NT2/D1 (cell line): ENCODE results near the gene ASB18.

Experiments
- DNase-seq: peaks from one replicate; pipeline ENCODE4 v3.0.0-alpha.2; 2011; ENCODE audit warnings: low read depth, low spot score
- H3K27me3 ChIP-seq: 2 replicates; pipeline ENCODE4 v1.6.0; 2011; ENCODE audit warnings: mild to moderate bottlenecking; ENCODE audit not compliant: insufficient read length, insufficient read depth
- H3K36me3 ChIP-seq: 2 replicates; pipeline ENCODE4 v1.6.1; 2011; ENCODE audit warnings: mild to moderate bottlenecking, low read length, mixed read lengths; ENCODE audit not compliant: insufficient read depth, insufficient read length
- H3K4me1 ChIP-seq: 2 replicates; pipeline ENCODE4 v1.5.1; 2011; ENCODE audit not compliant: insufficient read depth, insufficient read length
- H3K4me3 ChIP-seq: 2 replicates; pipeline ENCODE4 v1.5.1; 2011; ENCODE audit warnings: low read depth; ENCODE audit not compliant: insufficient read length
- H3K9ac ChIP-seq: 2 replicates; pipeline ENCODE4 v1.6.0; 2011; ENCODE audit warnings: low read depth; ENCODE audit not compliant: insufficient read length
- H3K9me3 ChIP-seq: 2 replicates; pipeline ENCODE4 v1.5.1; 2011; ENCODE audit warnings: mild to moderate bottlenecking, low read length; ENCODE audit not compliant: insufficient read depth
- SUZ12 ChIP-seq: IDR thresholded peaks from 2 replicates; pipeline ENCODE4 v1.6.1; 2011; ENCODE audit not compliant: insufficient read length, insufficient read depth; ENCODE audit errors: extremely low read depth
- YY1 ChIP-seq: IDR thresholded peaks from 2 replicates; pipeline ENCODE4 v1.6.1; 2011; ENCODE audit not compliant: insufficient read length, insufficient read depth
- ZNF274 ChIP-seq: IDR thresholded peaks from 2 replicates; pipeline ENCODE4 v1.6.1; 2011; ENCODE audit warnings: mild to moderate bottlenecking, low read depth, low read length

Gene ASB18

GRCh38 chr2:236205867-236206645 lies 58.1 kb downstream of the ASB18 start:
- H3K9ac ChIP-seq = no peak overlapping the region
- no peaks in the 10 kb centered on the region for H3K27me3 ChIP-seq
- TF ChIP-seq SUZ12 (no peak), ZNF274 (no peak), YY1 (no peak)
- DNase-seq = no peak
- H3K4me1 ChIP-seq = peaks cover 10% of the 10 kb centered on the region
- no peaks in the 10 kb centered on the region for H3K9me3 ChIP-seq
- no peak overlapping the region for H3K4me3 ChIP-seq
- no peaks in the 10 kb centered on the region for H3K36me3 ChIP-seq

DNA sequence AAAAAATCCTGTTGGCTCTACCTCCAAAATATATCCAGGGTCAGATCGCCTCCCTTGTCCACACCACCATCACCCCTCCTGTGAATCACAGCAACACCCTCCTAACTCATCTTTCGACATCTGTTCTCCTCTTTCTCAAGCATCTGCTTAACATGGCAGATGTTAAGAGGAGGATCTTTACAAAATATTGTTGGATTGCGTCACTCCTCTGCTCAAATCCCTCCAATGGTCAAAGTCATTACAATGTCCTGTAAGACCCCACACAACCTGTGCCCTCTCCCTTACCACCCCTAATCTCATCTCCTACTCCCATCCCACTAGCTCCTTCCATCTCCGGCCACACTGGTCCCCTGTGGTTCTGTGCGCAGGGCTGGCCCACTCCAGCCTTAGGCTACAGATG lies 59.3 kb downstream of the ASB18 start:
- no peaks in the 10 kb centered on the region for H3K27me3 ChIP-seq
- no peaks in the 10 kb centered on the region for H3K36me3 ChIP-seq
- DNase-seq = no peak
- H3K4me1 ChIP-seq = peaks cover 12% of the 10 kb centered on the region
- no peaks in the 10 kb centered on the region for H3K9me3 ChIP-seq
- H3K4me3 ChIP-seq = no peak overlapping the region
- no peak for TF ChIP-seq YY1
- no peak for TF ChIP-seq SUZ12
- H3K9ac ChIP-seq = no peak overlapping the region

GRCh38 chr2:236200378-236200777 lies 63.8 kb downstream of the ASB18 start:
- Histone ChIP-seq H3K36me3 (no peaks in the 10 kb centered on the region), H3K9ac (no peak overlapping the region), H3K4me3 (no peak overlapping the region), H3K27me3 (no peaks in the 10 kb centered on the region), H3K9me3 (no peaks in the 10 kb centered on the region), H3K4me1 (peaks cover 3% of the 10 kb centered on the region)
- TF ChIP-seq ZNF274 (no peak), YY1 (no peak), SUZ12 (no peak)
- DNase-seq = no peak

DNA sequence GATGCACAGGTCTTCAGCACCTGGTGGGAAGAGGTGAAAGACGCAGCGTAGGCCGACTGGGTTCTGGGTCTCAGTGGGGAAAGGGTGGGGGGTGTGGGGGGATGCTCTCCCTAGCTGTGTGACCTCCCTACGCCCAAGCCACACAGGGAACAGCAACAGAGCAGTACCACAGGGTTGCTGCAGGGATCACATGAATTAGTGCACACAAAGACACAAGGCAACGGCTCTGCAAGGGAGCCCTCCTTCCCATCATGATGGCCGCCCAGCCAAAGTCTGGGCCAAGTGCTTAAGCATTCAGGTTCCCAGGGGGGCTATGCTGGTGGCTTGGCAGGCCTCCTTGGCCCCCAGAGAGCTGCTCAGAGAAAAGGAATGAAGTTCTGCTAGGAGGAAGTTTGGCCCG lies 67.8 kb downstream of the ASB18 start:
- H3K27me3 ChIP-seq = no peaks in the 10 kb centered on the region
- no peak for TF ChIP-seq YY1

DNA sequence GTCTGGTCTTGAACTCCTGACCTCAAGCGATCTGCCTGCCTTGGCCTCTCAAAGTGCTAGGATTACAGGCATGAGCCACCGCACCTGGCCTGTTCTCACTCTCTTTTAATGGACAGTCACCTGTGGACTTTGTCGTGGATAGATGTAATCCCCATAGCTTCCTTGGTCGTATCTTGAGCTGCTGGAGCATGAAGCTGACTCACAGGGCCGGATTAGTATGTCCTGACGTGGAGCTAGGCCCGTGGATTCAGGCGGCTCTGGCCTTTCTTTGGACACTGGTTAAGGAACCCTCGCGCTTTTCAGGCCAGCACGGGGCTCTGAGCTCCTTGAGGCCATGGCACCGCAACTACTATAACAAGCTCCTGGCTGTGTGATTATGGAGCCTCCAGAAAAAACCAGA lies 68.5 kb downstream of the ASB18 start:
- no peak overlapping the region for H3K4me3 ChIP-seq
- H3K9ac ChIP-seq = no peak overlapping the region
- no peaks in the 10 kb centered on the region for H3K9me3 ChIP-seq
- H3K36me3 ChIP-seq = no peaks in the 10 kb centered on the region
- no peaks in the 10 kb centered on the region for H3K27me3 ChIP-seq
- TF ChIP-seq SUZ12 (no peak), ZNF274 (no peak), YY1 (no peak)
- no peak for DNase-seq
- H3K4me1 ChIP-seq = peaks cover 3% of the 10 kb centered on the region

More for the DNA sequence above, 67.8 kb downstream of the ASB18 start:
- H3K36me3 ChIP-seq = no peaks in the 10 kb centered on the region
- no peak for DNase-seq
- H3K4me3 ChIP-seq = no peak overlapping the region
- peaks cover 3% of the 10 kb centered on the region for H3K4me1 ChIP-seq
- H3K9me3 ChIP-seq = no peaks in the 10 kb centered on the region
- no peak overlapping the region for H3K9ac ChIP-seq

DNA sequence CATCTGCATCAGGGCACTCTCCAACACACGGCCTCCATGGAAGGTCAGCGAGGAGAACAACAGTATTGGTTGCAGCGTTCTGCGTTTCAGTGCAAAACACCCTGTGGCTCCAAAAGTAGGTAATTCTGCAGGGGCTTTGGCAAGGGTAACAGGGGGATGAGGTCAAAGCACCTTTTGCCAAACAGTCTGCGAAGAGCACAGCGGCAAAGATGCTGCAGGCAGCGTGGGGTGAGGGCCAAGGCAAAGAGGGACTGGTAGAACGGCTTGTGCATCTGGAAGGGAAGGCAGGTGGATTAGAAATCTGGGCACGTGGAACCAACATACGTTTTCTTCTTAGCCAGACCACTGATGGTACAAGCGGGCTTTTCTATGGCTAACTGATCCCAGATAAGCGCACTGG lies 69.4 kb downstream of the ASB18 start:
- no peak overlapping the region for H3K4me3 ChIP-seq
- H3K9ac ChIP-seq = no peak overlapping the region
- H3K27me3 ChIP-seq = no peaks in the 10 kb centered on the region
- H3K4me1 ChIP-seq = no peaks in the 10 kb centered on the region
- H3K9me3 ChIP-seq = no peaks in the 10 kb centered on the region
- H3K36me3 ChIP-seq = no peaks in the 10 kb centered on the region
- TF ChIP-seq ZNF274 = no peak
- TF ChIP-seq SUZ12 = no peak
- TF ChIP-seq YY1 = no peak
- no peak for DNase-seq

- H3K36me3 ChIP-seq = no peaks in the 10 kb centered on the region
- H3K4me1 ChIP-seq = no peaks in the 10 kb centered on the region
- TF ChIP-seq YY1 (no peak), SUZ12 (no peak)
- DNase-seq = no peak
- no peaks in the 10 kb centered on the region for H3K9me3 ChIP-seq
- no peak overlapping the region for H3K9ac ChIP-seq
- H3K27me3 ChIP-seq = no peaks in the 10 kb centered on the region
- H3K4me3 ChIP-seq = no peak overlapping the region
These were observed 71.2 kb downstream of the ASB18 start for GRCh38 chr2:236193026-236193425.
